Measurements from ENCODE around the gene ZEB1.

- TF ChIP-seq CTCF (conservative IDR thresholded peaks at IDR 0.05) (no peak), EZH2 (IDR thresholded peaks at IDR 0.05; ENCODE audit: low read depth) (no peak)
Measured at GRCh38 chr10:31508882-31509281, 189.9 kb downstream of the ZEB1 start.

All from PC-9 (cell line).